HG03558 (cell line): ENCODE measurements around the gene LRFN5.
"Not testable (repeated sequence)": the region's sequence is repeated elsewhere in the genome, so short reads cannot be mapped to it uniquely, and the experiment has no call there.

Experiments used
- ATAC-seq: cut with Tn5 transposase; IDR thresholded peaks from one replicate; pipeline ENCODE4 v1.9.1; 2021; ENCODE audit warnings: moderate number of reproducible peaks; ENCODE audit not compliant: unreplicated experiment; ENCODE audit errors: extremely low read depth

LRFN5 gene

GRCh38 chr14:41606532-41607303 lies at the start of gene LRFN5:
TSS of gene LRFN5 (plus strand) at chr14:41606876.
- ATAC-seq, result no peak

DNA sequence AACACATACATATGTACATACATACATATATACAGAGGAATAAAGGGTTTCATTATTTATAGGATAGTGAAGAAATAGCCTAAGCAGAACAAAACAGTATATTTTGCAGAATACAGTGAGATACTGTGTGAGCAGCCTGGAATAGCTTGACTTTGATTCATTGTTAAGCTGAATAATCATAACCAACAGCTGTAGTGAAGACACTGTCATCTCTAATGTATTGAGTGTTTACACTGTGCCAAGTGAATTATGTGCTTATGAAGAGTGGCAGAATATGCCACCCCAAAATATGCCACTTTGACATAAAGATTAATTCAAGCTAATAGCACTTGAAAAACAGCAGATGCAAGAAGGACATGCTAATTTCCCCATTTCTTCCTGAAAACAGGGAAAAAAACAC lies 48.2 kb upstream of the LRFN5 start:
- ATAC-seq, result no peak

- not testable (repeated sequence) for ATAC-seq
Measured at GRCh38 chr14:41566864-41567263, 39.8 kb upstream of the LRFN5 start.

GRCh38 chr14:41568979-41569378 lies 37.7 kb upstream of the LRFN5 start:
- ATAC-seq, result no peak

GRCh38 chr14:41570415-41571155 lies 36.1 kb upstream of the LRFN5 start:
- no peak for ATAC-seq

DNA sequence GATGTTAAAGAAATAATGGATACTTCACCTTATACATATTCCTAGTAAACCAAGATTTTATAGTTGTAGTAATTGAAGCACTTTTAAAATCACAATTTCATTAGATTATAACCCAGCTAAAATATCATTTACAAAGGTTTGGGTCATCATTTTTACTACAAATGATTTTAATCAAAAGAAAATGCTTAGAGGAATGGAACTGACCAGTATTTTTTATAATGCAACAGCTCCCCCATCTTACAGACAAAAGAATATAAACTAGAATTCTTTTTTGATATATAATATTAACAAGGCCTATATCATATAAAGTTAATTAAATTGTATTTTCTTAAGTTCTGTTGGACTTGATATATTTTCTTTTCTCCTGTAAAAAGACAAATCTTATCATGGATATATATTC lies 20.4 kb upstream of the LRFN5 start:
- ATAC-seq, result no peak

DNA sequence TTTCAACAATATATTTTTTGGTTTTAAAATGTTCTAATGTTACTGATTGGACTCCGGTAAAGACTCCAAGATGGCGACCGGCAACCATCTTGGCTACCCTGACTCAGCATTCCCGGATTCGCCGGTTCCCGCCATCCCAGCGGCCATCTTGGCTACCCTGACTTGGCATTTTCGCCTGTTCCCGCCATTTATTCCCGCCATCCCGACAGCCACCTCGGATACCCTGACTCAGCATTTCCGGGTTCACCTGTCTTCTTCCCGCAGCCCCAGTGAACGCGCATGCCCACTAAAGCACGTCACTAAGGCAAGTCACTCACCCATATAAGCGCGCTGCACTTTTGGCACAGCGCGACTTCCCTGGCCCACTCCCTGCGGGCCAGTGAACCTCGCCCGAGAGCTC lies 9.0 kb upstream of the LRFN5 start:
- ATAC-seq, result no peak

GRCh38 chr14:41599805-41600385 lies 6.8 kb upstream of the LRFN5 start:
- not testable (repeated sequence) for ATAC-seq

- ATAC-seq, result no peak
Measured at GRCh38 chr14:41604721-41605531, 1.8 kb upstream of the LRFN5 start.

DNA sequence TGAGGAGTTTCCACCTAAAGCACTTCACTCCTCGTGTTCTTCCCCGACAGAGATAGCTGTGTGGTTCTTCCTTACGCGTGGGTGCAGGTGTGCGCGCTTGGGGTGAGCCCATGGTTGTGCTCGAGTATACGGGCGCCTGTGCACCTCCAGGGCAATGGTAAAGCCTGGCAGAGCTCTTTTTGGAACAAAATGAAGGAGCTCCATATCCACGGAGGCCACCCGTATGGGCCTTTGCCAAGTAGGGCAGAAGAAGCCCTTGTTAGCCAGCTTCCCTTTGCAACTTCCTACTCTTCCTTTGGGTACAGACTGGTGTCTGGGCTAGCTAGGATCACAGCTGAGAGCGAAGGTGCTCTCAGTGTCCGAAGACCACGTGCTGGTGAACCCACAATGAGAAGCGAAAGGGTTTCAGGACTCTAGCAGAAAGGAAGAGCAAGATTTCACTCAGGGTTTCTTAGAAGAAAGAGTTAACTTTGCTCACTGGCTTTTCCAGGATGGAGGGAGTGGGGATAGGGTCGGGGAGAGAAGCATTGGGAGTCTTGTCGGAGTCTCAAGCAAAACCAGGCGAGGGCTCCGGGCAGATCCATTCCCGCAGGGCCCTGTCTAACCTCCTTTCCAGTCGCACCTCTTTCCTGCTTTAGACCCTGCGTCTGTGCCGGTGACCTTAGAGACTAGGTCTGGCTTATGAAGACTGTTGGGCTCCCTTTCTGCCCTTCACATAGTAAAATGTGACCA lies 960 bp upstream of the LRFN5 start:
- no peak for ATAC-seq

DNA sequence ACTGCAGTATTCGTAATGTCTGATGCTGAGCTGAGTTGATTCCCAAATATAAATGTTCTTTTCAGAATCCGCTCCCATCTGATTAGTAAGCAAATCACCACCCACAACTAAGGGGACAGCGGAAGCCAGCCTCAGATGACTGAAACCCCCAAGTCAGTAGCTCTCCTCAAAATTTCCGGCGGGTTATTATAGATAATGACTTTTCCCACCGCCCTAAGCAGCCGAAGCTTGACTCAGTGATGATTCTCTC lies 469 bp upstream of the LRFN5 start:
- ATAC-seq, result no peak

DNA sequence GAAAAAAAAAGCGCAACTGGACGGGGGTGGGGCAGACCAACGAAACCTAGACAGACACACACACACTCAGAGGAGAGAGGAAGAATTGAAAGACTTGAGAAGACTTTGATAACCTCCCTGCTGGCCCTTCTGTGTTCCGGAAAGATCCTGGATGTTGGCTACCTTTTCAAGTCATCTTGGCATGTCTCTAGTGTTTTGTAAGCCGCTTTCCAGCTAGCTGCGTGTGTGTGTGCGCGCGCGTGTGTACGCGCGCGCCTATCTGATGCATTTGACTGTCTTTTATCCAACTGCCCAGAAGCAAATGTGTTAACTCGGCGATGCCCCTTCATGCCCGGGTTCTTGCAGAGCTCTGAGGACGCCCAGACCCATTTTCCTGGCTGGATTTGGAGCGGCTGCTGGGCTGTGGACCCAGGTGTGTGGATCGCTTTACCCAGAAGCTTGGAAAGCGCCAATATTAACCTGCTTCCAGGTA lies 664 bp downstream of the LRFN5 start:
- no peak for ATAC-seq

DNA sequence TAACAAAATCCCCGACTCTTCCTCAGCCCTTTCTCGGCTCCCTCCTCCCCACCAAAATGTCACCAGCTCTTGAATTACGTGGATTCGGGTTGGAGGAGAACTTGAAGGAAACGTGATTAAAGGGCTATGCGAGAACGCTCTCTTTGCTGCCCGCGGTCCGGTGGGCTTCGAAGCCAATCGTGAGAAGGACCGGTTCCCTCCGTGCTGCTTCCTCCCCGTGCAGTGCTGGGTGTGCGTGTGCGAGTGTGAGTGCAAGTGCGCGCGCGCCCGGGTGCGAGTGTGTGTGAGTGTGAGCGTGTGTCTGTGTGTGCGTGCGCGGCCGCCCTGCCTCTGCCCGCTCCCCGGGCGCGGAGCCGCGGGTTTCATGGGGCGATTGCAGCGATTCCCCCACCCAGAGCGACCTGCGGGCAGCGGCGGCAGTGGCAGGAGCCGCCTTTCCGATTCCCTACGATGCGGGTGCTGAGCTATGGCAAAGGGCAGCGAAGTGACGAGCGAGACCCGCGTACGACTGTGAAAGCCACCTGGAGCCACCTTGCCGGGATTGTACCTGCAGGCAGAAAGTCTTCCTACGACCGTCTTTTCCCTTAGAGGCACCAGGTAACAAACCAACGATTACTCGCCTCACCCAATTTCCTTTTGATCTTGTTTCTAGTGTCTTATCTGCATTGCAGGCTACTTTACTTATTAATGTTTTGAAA lies 1.4 kb downstream of the LRFN5 start:
- ATAC-seq, result no peak

GRCh38 chr14:41608681-41609390 lies 2.2 kb downstream of the LRFN5 start:
- ATAC-seq, result no peak

DNA sequence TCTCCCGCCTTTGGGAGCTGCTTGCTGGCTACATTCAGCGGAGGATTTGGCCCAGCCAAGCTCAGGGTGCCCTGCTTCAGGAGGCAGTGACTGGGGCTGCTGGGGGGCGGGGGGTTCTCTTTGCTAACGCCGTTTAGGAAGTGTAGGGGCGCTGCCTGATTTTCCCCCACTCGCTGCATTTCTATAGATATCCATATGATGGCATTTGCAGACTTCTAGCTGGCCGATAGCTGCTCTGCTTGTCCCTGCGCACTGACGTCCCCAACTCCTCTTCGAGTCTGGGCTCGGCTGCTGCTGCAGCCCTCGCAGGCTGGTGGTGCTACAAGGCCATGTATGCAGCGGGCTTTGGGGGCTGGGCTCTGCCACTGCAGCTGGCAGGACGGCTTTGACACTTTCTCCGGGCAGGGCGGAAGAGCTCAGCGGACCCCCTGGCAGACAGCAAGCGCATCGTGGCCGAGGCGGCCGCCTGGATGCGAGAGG lies 3.1 kb downstream of the LRFN5 start:
- no peak for ATAC-seq

DNA sequence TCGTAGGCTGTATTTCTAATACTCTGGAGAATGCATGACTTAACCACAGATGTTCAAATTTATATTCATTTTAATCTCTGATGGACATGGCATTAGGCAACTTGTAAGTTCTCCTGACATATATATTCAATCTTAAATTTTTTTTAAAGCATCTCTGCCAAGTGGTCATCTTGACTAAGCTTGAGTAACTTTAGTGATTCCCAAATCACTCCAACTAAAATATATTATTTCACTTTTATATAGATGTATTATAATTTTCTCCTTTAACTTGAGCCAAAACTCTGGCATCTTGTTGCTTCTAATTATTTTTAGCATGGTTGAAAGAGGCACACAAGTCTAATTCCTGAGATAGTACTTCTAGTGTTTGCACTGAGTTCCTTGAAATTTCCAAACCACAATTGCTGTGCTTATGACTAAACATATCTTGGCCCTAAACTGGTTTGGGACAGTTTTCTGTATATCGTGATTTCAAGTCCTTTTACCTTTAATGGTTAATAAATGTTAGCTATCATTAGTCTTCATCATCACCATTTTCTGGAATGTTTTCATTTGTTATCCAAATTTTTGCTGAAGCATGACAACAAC lies 8.4 kb downstream of the LRFN5 start:
- no peak for ATAC-seq

GRCh38 chr14:41623736-41624135 lies 17.1 kb downstream of the LRFN5 start:
- no peak for ATAC-seq

DNA sequence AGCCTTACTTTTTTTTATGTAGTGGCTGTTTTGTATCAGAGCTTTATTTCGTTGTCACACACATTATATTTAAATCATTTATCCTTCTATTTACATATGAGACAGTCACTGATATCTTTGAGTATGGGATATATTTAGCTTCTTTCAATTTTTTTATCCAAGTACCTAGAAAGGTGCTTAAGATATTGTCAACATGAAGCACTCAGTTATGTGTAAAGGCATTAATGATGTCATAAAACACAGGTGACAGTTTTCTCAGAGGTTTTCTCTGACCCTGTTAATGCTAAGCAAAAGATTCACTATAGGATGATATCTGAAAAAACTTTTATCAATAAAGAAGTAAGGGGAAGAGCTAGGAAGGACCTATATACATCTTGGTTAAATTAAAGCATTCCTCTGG lies 23.2 kb downstream of the LRFN5 start:
- no peak for ATAC-seq
